T-helper 1 cell (primary cell): Measurements from ENCODE around the gene VAT1L.

Source experiments
- DNase-seq, 5 donors: peaks; one replicate each; pipeline ENCODE4 v3.0.0-alpha.2; 2012 to 2020
- total RNA-seq, 4 donors: gene quantifications; one replicate each; lab custom pipeline; 2026; lab: John Stamatoyannopoulos, UW

Gene VAT1L
- 0 reads per million in 4 donors for total RNA-seq

GRCh38 chr16:77788181-77789084, at the start of gene VAT1L:
Gene VAT1L (plus strand): TSS chr16:77788564. CDS start chr16:77788683, 119 bp downstream.
- DNase-seq: no peak

GRCh38 chr16:77738706-77739558, 49.4 kb upstream of the VAT1L start:
- no peak for DNase-seq

DNA sequence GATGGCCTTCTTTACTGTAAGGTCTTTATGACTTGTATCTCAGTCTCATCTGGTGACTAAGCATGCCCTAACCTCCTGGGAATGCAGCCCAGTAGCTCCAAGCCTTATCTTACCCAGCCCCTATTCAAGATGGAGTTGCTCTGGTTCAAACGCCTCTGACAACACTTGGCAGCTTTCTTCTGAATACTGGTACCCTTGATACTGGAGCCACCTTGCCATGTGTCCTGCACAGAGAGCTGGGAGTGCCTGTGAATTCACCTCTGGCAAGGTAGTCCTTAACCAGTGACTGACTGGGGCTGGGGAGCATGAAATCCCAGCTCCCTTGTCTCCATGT, 48.8 kb upstream of the VAT1L start:
- no peak for DNase-seq

DNA sequence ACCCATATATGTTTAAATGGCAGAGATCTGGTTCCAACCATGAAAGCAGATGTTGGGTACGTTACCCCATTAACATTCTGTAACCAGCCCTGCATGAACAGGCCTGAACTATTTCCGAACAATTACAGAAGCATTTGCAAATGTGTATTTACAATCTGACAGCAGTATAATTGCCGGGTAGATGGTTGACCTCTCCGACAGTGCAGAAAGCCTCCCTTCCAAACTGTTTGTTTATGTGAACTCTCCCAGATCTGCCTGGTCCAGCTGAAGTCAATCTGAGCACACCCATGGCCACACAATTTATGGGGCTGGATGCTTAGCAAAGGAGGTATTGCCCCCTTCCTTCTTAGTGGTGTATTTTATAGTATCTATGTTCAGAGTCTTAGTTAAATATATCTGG, 44.2 kb upstream of the VAT1L start:
- DNase-seq: no peak

GRCh38 chr16:77745972-77746371, 42.4 kb upstream of the VAT1L start:
- no peak for DNase-seq

DNA sequence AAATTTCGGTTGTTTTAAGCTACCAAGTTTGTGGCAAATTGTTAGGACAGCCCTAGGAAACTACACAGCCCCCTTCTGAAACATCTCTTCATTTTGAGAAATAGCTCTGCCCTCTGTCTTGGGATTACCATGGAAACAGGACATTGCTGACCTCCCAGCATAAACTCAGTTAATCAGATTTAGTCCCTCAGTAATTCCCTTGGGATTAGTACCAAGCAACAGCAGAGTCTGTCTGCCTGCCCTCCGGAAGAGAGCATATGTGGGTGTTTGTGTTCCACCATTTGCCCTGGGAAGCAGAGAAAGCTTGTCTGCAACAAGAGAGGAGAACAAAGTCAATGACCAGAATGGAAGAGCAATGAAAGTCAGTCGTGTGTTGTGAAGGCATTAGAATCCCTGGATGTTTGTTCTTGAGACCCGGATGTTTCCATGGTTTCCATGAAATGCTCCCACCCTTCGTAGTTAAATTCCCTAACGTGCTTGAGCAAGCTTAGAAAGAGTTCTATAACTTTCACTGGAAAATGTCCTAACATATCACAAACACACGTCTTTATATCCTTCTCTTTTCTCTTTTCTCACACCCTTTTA, 39.9 kb upstream of the VAT1L start:
- no peak for DNase-seq

- no peak for DNase-seq
These were observed 38.9 kb upstream of the VAT1L start for GRCh38 chr16:77749415-77749814.

DNA sequence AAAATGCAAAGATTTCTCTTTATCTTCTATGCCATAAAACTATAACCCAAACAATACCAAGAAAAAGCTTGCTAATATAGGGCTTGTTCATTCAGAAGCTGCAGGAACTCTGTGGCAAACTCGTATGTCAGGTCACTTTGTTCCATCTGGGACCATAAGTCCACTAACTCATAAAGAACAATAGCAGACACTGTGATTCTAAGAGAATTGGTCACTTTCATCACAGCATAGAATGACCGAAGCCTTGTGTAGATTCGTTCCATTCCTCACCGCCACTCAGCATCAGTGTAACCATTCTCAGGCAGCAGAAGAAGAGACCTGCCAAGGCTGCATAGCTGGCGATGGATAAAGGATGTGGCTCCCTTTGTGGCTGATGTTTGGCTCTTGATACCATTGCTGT, 30.3 kb upstream of the VAT1L start:
- DNase-seq: no peak

DNA sequence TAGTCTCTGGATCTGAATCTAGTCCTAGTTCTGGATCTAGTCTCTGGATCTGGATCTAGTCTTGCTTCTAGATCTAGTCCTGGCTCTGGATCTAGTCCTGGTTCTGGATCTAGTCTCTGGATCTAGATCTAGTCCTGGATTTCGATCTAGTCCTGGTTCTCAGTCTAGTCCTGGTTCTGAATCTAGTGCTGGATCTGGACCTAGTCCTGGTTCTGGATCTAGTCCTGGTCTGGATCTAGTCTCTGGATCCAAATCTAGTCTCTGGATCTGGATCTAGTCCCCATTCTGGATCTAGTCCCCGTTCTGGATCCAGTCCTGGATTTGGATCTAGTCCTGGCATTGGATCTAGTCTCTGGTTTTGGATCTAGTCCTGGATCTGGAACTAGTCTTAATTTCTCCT, 29.9 kb upstream of the VAT1L start:
- no peak for DNase-seq

DNA sequence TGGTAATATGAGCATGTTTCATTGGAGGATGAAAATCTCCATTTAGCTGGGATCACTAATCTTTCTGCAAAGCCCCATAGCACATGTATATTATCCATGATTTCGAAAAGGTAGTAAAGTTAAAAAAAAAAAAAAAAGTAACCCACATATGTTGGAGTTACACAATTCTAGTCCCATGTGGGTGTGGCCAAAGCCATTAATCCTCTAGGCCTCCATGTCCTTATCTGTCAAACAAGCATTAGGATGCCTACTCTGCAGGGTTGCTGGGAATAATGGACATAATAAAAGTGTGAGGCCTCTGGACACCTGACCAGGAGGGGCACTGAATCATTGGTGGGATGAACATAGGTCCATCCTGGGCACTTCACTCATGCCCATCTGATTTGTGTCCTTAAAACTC, 29.2 kb upstream of the VAT1L start:
- DNase-seq: no peak

GRCh38 chr16:77759821-77760220, 28.5 kb upstream of the VAT1L start:
- no peak for DNase-seq

- no peak for DNase-seq
These were observed 27.6 kb upstream of the VAT1L start for GRCh38 chr16:77760800-77761199.

DNA sequence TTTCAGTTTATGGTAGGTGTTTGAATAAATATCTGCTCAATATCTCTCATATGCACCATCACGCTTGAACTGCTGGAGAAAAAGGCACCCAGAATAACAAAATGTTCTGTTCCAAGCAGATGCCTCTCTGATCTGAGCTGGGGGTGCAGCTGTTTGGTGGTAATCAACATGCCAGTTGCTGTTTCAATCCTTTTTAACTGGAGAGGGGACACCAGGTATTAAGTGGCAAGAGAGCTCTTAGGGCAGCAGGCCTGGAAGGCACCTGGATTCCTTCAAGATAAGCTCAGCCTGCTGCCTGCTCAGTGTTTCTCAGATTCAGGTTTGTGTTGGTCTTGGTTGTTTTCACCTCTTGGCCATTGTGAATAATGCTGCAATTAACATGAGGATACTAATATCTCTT, 27.2 kb upstream of the VAT1L start:
- DNase-seq: no peak

DNA sequence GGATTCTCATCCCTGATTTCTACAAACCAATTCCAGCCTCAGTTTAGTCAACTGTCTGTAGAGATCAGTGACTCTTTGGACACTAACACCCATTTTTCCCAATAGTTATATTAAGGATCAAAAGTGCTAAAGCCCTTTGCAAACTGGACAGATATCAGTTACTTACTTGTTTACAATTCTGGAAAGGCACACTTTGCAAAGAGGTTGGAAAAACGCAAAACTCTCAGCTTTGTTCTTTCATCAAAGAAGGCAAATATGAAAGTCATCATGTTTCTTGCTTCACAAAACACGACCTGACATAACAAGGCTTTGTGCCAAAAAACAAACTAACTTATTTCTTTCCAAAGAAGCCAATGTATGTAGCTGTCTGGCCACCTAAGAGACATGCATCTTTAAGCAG, 26.1 kb upstream of the VAT1L start:
- no peak for DNase-seq

DNA sequence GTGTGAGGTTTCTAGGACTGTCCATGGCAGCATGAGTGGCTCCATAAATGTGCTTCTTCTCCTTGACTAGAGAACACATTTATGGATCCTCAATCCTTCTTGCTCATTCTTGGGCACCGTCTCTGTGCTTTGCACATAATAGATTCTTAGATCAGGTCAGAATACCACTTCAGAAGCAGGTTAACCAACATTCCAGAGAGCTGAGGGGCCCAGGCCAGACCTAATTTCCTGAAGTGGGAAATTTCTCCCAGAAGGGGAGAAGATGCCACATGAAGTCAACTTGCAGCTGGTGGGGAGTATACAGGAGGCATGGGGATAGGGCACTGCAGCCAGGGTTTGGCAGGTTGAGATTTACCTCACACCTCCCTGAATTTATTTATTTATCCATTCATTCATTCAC, 24.4 kb upstream of the VAT1L start:
- DNase-seq: no peak

DNA sequence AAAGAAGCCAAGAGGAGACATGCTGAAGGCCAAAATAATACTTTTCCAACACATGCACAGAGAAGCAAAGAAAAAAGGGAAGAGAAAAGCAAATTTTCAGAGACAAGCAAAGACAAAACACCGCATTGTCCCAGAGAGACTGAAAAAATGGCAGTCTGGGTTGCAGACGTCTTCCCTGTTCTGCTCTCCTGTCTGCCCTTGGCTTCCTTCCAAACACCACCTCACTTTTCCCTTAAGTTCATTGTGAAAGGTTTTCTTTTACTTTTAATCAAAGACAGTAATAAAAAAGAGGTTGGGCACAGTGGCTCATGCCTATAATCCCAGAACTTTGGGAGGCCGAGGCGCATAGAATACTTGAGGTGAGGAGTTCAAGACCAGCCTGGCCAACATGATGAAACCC, 21.2 kb upstream of the VAT1L start:
- DNase-seq: no peak

- no peak for DNase-seq
These were observed 20.5 kb upstream of the VAT1L start for GRCh38 chr16:77767826-77768225.

DNA sequence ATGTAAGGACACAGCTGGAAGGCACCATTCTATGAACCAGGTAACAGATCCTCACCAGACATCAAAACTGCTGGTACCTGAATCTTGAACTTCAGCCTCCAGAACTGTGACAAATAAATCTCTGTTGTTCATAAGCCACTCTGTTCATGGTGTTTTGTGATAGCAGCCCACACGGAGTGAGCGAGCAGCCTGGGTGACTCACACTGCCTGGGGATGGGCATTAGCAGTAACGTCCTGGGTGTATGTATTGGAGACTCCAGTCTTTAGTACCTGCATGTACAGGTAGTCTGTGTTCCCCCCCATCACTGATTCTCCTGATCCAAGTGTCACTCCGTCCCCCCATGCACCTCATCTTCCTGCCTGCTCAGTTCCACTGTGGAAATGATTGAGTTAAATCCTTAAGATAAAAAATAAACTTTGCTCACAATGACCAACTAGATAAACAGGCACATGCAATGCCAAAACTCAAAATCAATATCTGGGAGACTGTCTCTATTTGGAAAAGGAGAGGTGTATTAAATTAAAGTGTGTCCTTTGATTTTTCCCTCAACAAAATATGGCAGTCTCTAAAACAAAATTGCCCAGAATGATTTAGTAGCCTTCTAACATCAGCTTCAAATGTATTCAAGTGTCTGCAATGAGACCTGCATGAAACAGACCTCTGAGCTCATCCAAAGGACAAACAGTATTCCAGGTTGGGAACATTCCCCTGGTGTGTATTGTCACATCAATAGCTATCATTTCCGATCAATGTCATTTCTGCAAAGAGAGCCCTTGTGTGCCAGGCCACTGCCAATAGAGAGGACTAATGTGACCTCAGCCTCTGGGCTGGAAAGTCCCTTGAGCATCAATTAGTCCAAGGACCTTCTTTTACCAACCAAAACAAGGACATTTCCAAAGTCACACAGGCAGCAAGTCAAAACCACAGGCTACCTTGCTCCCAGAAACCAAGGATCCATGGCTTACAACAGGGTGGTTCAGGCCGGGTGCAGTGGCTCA, 12.2 kb upstream of the VAT1L start:
- no peak for DNase-seq

GRCh38 chr16:77777745-77778144, 10.6 kb upstream of the VAT1L start:
- DNase-seq: no peak

- DNase-seq: no peak
These were observed 8.0 kb upstream of the VAT1L start for GRCh38 chr16:77780378-77780837.

DNA sequence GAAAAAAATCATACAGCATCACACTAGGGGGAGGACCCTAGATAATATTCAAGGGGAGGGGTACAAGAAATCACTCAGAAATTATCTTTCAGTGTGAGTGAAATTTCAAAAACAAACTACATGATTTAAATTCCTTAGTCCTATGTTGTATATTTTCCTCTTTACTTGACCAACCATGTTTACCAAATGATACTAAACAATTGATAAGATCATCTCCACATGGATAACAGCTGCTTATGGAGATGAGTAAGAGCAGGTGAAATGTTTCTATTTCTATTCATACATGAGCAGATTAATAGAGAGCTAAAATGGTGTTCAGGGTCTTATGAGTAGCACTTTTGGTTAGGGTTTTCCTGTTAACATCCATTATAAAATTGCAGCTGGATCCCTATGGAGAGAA, 7.3 kb upstream of the VAT1L start:
- DNase-seq: no peak

- no peak for DNase-seq
These were observed 5.7 kb upstream of the VAT1L start for GRCh38 chr16:77782694-77783093.
